ENCODE results near the gene EGFR. TPM values are rescaled to one million over a fixed set of nuclear protein-coding genes. Genes with fewer than 3 reads are reported as not detected.
A peak's percentile ranks its signal among the peaks of the same experiment; 100 is the strongest.

Gene EGFR
- total RNA-seq, 1 donor from 2014 or later, result 45.7 TPM

- no peak for DNase-seq
These were observed 82.5 kb downstream of the EGFR start for GRCh38 chr7:55101359-55101758.

- DNase-seq, result no peak
These were observed 85.3 kb downstream of the EGFR start for GRCh38 chr7:55104123-55104522.

- DNase-seq, result peak; percentile 52
These were observed 86.1 kb downstream of the EGFR start for GRCh38 chr7:55104712-55105433.

GRCh38 chr7:55105952-55106351, 87.1 kb downstream of the EGFR start:
- no peak for DNase-seq

GRCh38 chr7:55107946-55108345, 89.1 kb downstream of the EGFR start:
- DNase-seq, result no peak

- DNase-seq, result no peak
These were observed 89.6 kb downstream of the EGFR start for GRCh38 chr7:55108401-55108800.

GRCh38 chr7:55108818-55109217, 90.0 kb downstream of the EGFR start:
- no peak for DNase-seq

- DNase-seq, result no peak
These were observed 90.8 kb downstream of the EGFR start for GRCh38 chr7:55109404-55110167.

- DNase-seq, result no peak
These were observed 91.6 kb downstream of the EGFR start for GRCh38 chr7:55110282-55110992.

GRCh38 chr7:55110993-55111361, 92.2 kb downstream of the EGFR start:
- peak; percentile 48 for DNase-seq

- DNase-seq, result no peak
These were observed 93.2 kb downstream of the EGFR start for GRCh38 chr7:55112056-55112455.

GRCh38 chr7:55113760-55114540, 95.1 kb downstream of the EGFR start:
- DNase-seq, result no peak

- no peak for DNase-seq
These were observed 98.5 kb downstream of the EGFR start for GRCh38 chr7:55117286-55117685.

GRCh38 chr7:55118426-55118825, 99.6 kb downstream of the EGFR start:
- DNase-seq, result no peak

GRCh38 chr7:55119571-55119970, 100.8 kb downstream of the EGFR start:
- no peak for DNase-seq

- DNase-seq, result no peak
These were observed 101.3 kb downstream of the EGFR start for GRCh38 chr7:55120074-55120473.

GRCh38 chr7:55120501-55121198, 101.8 kb downstream of the EGFR start:
- peak; percentile 45 for DNase-seq

- DNase-seq, result no peak
These were observed 102.4 kb downstream of the EGFR start for GRCh38 chr7:55121249-55121648.

- DNase-seq, result no peak
These were observed 103.4 kb downstream of the EGFR start for GRCh38 chr7:55122263-55122662.

- peak; percentile 59 for DNase-seq
These were observed 106.4 kb downstream of the EGFR start for GRCh38 chr7:55124989-55125875.

GRCh38 chr7:55127135-55127551, 108.3 kb downstream of the EGFR start:
- peak; percentile 89 for DNase-seq
